ENCODE data around the gene NPAS3.

Gene NPAS3

GRCh38 chr14:33569821-33570687 lies 631.4 kb downstream of the NPAS3 start:
- Histone ChIP-seq H3K27ac (ENCODE audit: low read length) (no peak overlapping the region), H3K4me3 (ENCODE audit: low read length) (no peak overlapping the region), H3K27me3 (ENCODE audit: control insufficient read depth, insufficient read depth, low read length) (no peaks in the 10 kb centered on the region), H3K4me1 (ENCODE audit: control insufficient read depth, insufficient read depth, low read length) (no peaks in the 10 kb centered on the region; the same call in 1 of the 2 replicates), H3K36me3 (ENCODE audit: control insufficient read depth, insufficient read depth, low read length) (no peaks in the 10 kb centered on the region), H3K9me3 (ENCODE audit: control insufficient read depth, insufficient read depth, low read length) (no peaks in the 10 kb centered on the region)
- WGBS (ENCODE audit: insufficient coverage, insufficient read length), result no CpG with 5 or more reads among the region's 10 CpGs
- DNase-seq (ENCODE audit: low read depth, low spot score), result no peak

- Histone ChIP-seq H3K4me1 (ENCODE audit: control insufficient read depth, insufficient read depth, low read length) (no peaks in the 10 kb centered on the region; the same call in 1 of the 2 replicates), H3K9me3 (ENCODE audit: control insufficient read depth, insufficient read depth, low read length) (no peaks in the 10 kb centered on the region), H3K27ac (ENCODE audit: low read length) (no peak overlapping the region), H3K4me3 (ENCODE audit: low read length) (no peak overlapping the region), H3K27me3 (ENCODE audit: control insufficient read depth, insufficient read depth, low read length) (no peaks in the 10 kb centered on the region), H3K36me3 (ENCODE audit: control insufficient read depth, insufficient read depth, low read length) (no peaks in the 10 kb centered on the region)
- WGBS (ENCODE audit: insufficient coverage, insufficient read length), result no CpG with 5 or more reads among the region's 5 CpGs
- DNase-seq (ENCODE audit: low read depth, low spot score), result no peak
Observed at GRCh38 chr14:33570694-33571310, 632.1 kb downstream of the NPAS3 start.

GRCh38 chr14:33573301-33573880 lies 634.7 kb downstream of the NPAS3 start:
- WGBS (ENCODE audit: insufficient coverage, insufficient read length), result no CpG with 5 or more reads among the region's 3 CpGs
- Histone ChIP-seq H3K4me3 (ENCODE audit: low read length) (no peak overlapping the region), H3K36me3 (ENCODE audit: control insufficient read depth, insufficient read depth, low read length) (no peaks in the 10 kb centered on the region), H3K9me3 (ENCODE audit: control insufficient read depth, insufficient read depth, low read length) (no peaks in the 10 kb centered on the region), H3K27ac (ENCODE audit: low read length) (no peak overlapping the region), H3K4me1 (ENCODE audit: control insufficient read depth, insufficient read depth, low read length) (no peaks in the 10 kb centered on the region; the same call in 1 of the 2 replicates), H3K27me3 (ENCODE audit: control insufficient read depth, insufficient read depth, low read length) (no peaks in the 10 kb centered on the region)
- no peak for DNase-seq (ENCODE audit: low read depth, low spot score)

GRCh38 chr14:33576014-33576413 lies 637.3 kb downstream of the NPAS3 start:
- Histone ChIP-seq H3K36me3 (ENCODE audit: control insufficient read depth, insufficient read depth, low read length) (no peaks in the 10 kb centered on the region), H3K4me1 (ENCODE audit: control insufficient read depth, insufficient read depth, low read length) (no peaks in the 10 kb centered on the region; the same call in 1 of the 2 replicates), H3K27me3 (ENCODE audit: control insufficient read depth, insufficient read depth, low read length) (no peaks in the 10 kb centered on the region), H3K4me3 (ENCODE audit: low read length) (no peak overlapping the region), H3K27ac (ENCODE audit: low read length) (no peak overlapping the region), H3K9me3 (ENCODE audit: control insufficient read depth, insufficient read depth, low read length) (no peaks in the 10 kb centered on the region)
- WGBS (ENCODE audit: insufficient coverage, insufficient read length), result no CpG with 5 or more reads among the region's 7 CpGs
- no peak for DNase-seq (ENCODE audit: low read depth, low spot score)

- Histone ChIP-seq H3K4me1 (ENCODE audit: control insufficient read depth, insufficient read depth, low read length) (no peaks in the 10 kb centered on the region), H3K27me3 (ENCODE audit: control insufficient read depth, insufficient read depth, low read length) (no peaks in the 10 kb centered on the region), H3K4me3 (ENCODE audit: low read length) (no peak overlapping the region), H3K36me3 (ENCODE audit: control insufficient read depth, insufficient read depth, low read length) (no peaks in the 10 kb centered on the region), H3K9me3 (ENCODE audit: control insufficient read depth, insufficient read depth, low read length) (no peaks in the 10 kb centered on the region), H3K27ac (ENCODE audit: low read length) (no peak overlapping the region)
- no CpG with 5 or more reads among the region's 3 CpGs for WGBS (ENCODE audit: insufficient coverage, insufficient read length)
- no peak for DNase-seq (ENCODE audit: low read depth, low spot score)
Observed at GRCh38 chr14:33578461-33579216, 640.0 kb downstream of the NPAS3 start.

GRCh38 chr14:33580231-33580749 lies 641.6 kb downstream of the NPAS3 start:
- Histone ChIP-seq H3K27me3 (ENCODE audit: control insufficient read depth, insufficient read depth, low read length) (no peaks in the 10 kb centered on the region), H3K9me3 (ENCODE audit: control insufficient read depth, insufficient read depth, low read length) (no peaks in the 10 kb centered on the region), H3K4me3 (ENCODE audit: low read length) (no peak overlapping the region), H3K4me1 (ENCODE audit: control insufficient read depth, insufficient read depth, low read length) (peaks cover 1% of the 10 kb centered on the region; the same call in 1 of the 2 replicates), H3K27ac (ENCODE audit: low read length) (no peak overlapping the region), H3K36me3 (ENCODE audit: control insufficient read depth, insufficient read depth, low read length) (no peaks in the 10 kb centered on the region)
- WGBS (ENCODE audit: insufficient coverage, insufficient read length), result no CpG with 5 or more reads among the region's 9 CpGs
- DNase-seq (ENCODE audit: low read depth, low spot score), result no peak

GRCh38 chr14:33580841-33581240 lies 642.2 kb downstream of the NPAS3 start:
- Histone ChIP-seq H3K27ac (ENCODE audit: low read length) (no peak overlapping the region), H3K9me3 (ENCODE audit: control insufficient read depth, insufficient read depth, low read length) (no peaks in the 10 kb centered on the region), H3K4me1 (ENCODE audit: control insufficient read depth, insufficient read depth, low read length) (peaks cover 1% of the 10 kb centered on the region; the same call in 1 of the 2 replicates), H3K4me3 (ENCODE audit: low read length) (no peak overlapping the region), H3K36me3 (ENCODE audit: control insufficient read depth, insufficient read depth, low read length) (no peaks in the 10 kb centered on the region), H3K27me3 (ENCODE audit: control insufficient read depth, insufficient read depth, low read length) (no peaks in the 10 kb centered on the region)
- no peak for DNase-seq (ENCODE audit: low read depth, low spot score)
- no CpG with 5 or more reads among the region's 2 CpGs for WGBS (ENCODE audit: insufficient coverage, insufficient read length)

- WGBS (ENCODE audit: insufficient coverage, insufficient read length), result no CpG with 5 or more reads among the region's 2 CpGs
- no peak for DNase-seq (ENCODE audit: low read depth, low spot score)
- H3K27ac ChIP-seq (ENCODE audit: low read length), result no peak overlapping the region
- no peak overlapping the region for H3K4me3 ChIP-seq (ENCODE audit: low read length)
- no peaks in the 10 kb centered on the region for H3K27me3 ChIP-seq (ENCODE audit: control insufficient read depth, insufficient read depth, low read length)
- peaks cover 1% of the 10 kb centered on the region; the same call in 1 of the 2 replicates for H3K4me1 ChIP-seq (ENCODE audit: control insufficient read depth, insufficient read depth, low read length)
- no peaks in the 10 kb centered on the region for H3K36me3 ChIP-seq (ENCODE audit: control insufficient read depth, insufficient read depth, low read length)
- H3K9me3 ChIP-seq (ENCODE audit: control insufficient read depth, insufficient read depth, low read length), result no peaks in the 10 kb centered on the region
Observed at GRCh38 chr14:33584697-33585096, 646.0 kb downstream of the NPAS3 start.

GRCh38 chr14:33586806-33587205 lies 648.1 kb downstream of the NPAS3 start:
- Histone ChIP-seq H3K9me3 (ENCODE audit: control insufficient read depth, insufficient read depth, low read length) (no peaks in the 10 kb centered on the region), H3K4me3 (ENCODE audit: low read length) (no peak overlapping the region), H3K36me3 (ENCODE audit: control insufficient read depth, insufficient read depth, low read length) (no peaks in the 10 kb centered on the region), H3K27ac (ENCODE audit: low read length) (no peak overlapping the region), H3K27me3 (ENCODE audit: control insufficient read depth, insufficient read depth, low read length) (no peaks in the 10 kb centered on the region), H3K4me1 (ENCODE audit: control insufficient read depth, insufficient read depth, low read length) (peaks cover 1% of the 10 kb centered on the region; the same call in 1 of the 2 replicates)
- no peak for DNase-seq (ENCODE audit: low read depth, low spot score)
- no CpG with 5 or more reads among the region's 4 CpGs for WGBS (ENCODE audit: insufficient coverage, insufficient read length)

- WGBS (ENCODE audit: insufficient coverage, insufficient read length), result no CpG with 5 or more reads among the region's 5 CpGs
- H3K36me3 ChIP-seq (ENCODE audit: control insufficient read depth, insufficient read depth, low read length), result no peaks in the 10 kb centered on the region
Observed at GRCh38 chr14:33587791-33588190, 649.1 kb downstream of the NPAS3 start.

More at GRCh38 chr14:33587791-33588190, 649.1 kb downstream of the NPAS3 start:
- H3K4me3 ChIP-seq (ENCODE audit: low read length), result no peak overlapping the region
- no peak overlapping the region for H3K27ac ChIP-seq (ENCODE audit: low read length)
- peaks cover 1% of the 10 kb centered on the region; the same call in 1 of the 2 replicates for H3K4me1 ChIP-seq (ENCODE audit: control insufficient read depth, insufficient read depth, low read length)
- DNase-seq (ENCODE audit: low read depth, low spot score), result no peak
- H3K27me3 ChIP-seq (ENCODE audit: control insufficient read depth, insufficient read depth, low read length), result no peaks in the 10 kb centered on the region
- no peaks in the 10 kb centered on the region for H3K9me3 ChIP-seq (ENCODE audit: control insufficient read depth, insufficient read depth, low read length)
